Measurements from ENCODE around the gene CBX6. TPM values are rescaled to one million over a fixed set of nuclear protein-coding genes. Genes with fewer than 3 reads are reported as not detected.
"Not testable (repeated sequence)": the region's sequence is repeated elsewhere in the genome, so short reads cannot be mapped to it uniquely, and the experiment has no call there.

CBX6 gene
- 10 to 100 TPM; 61.4 to 61.8 TPM for total RNA-seq

DNA sequence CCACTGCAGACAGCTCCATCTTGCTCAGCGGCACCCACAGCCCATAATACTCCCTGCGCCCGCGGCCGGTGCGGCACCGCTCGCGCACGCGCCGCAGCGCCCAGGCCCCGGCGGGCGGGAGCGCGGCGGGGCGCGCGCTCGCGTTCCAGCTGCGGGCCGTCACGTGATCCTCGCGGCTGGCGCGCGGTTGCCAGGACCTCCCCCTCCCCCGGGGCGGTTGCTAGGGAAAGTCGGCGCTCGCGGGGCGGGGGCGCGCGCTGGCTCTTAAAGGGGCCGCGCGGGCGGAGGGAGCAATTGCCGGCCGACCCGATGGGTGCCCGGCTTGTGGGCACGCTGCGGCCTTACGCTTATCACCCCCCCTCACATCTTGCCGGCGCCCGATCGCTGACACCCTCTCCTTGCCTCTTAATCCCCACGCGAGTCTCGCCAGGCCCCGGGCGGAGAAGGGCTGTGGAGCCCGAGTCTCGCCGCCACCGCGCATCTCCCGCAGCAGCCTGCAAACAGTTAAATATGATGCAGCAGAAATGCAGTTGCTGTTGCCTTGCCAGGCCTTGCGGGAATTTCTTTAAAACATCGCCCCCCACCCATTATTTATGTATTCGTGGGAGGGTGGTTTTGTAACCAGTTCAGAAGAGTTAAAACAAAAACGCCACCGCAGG, at the start of gene CBX6:
CBX6 (minus strand) TSS at position 45 of the 659 bp plus-strand sequence; CDS start at position 19, 26 bp downstream.
- Mint-ChIP-seq H3K36me3 (ENCODE audit: low read depth) (peaks cover 26% of the 10 kb centered on the region), H3K4me1 (ENCODE audit: low read depth) (peaks cover 45% of the 10 kb centered on the region), H3K27me3 (ENCODE audit: low read depth) (peaks cover 22% of the 10 kb centered on the region), H3K27ac (peak within 1 kb of the TSS; percentile 89), H3K4me3 (peak within 1 kb of the TSS; percentile 91), H3K9me3 (ENCODE audit: insufficient read depth) (no peaks in the 10 kb centered on the region)
- DNase-seq (peak; percentile 95), ATAC-seq (peak; percentile 78)
- POLR2A ChIA-PET, result interaction anchor here (0.5 to 1.9 kb wide), 6 partner anchors 82 to 1066 kb away, joined by 3 to 5 read pairs (median 3); no protein-coding TSS in a partner anchor
- CTCF ChIA-PET, result interaction anchor here (1.0 to 5.6 kb wide), 10 partner anchors 67 to 445 kb away, joined by 3 to 163 read pairs (median 17); partner anchors contain the start of genes APOBEC3B and RPL3

DNA sequence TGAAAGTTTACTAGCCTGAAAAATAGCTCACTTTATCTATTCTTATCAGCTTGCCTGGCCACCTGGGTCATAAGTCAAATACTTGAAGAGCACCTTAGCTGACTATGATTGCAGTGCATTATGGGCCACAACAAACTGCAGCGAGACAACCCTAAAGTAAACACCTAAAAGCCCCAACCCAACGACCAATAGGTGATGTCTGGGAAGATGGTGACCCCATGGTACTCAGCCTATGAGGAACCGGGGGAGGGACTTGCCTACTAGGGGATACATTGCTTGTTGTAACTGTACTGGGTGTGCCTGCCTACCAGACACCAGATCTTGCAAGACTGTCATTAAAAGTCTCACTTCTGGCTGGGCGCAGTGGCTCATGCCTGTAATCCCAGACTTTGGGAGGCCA, 49.8 kb upstream of the CBX6 start:
- no peaks in the 10 kb centered on the region for H3K9me3 Mint-ChIP-seq (ENCODE audit: insufficient read depth)
- CTCF ChIA-PET, result interaction anchor here (0.6 kb wide), 2 partner anchors 411 to 858 kb away, joined by 3 to 4 read pairs; no protein-coding TSS in a partner anchor

DNA sequence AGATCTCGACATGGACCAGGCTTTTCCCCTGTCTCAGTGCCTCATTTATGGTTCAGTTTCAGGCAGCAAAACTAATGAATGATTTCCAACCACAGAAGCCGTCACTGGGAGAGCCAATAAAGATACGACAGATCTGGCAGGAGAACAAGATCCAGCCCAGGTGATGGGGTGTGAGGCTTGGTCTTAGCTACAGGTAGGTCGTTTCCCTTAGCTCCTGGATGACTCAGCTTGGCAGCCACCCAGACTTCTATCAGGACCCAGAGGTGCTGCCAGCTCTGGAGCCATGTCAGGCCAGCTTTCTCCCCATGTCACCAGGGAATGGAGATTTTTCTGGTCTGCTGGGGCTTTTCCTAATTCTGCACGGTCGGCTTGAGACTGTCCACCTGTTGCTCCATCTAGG, 49.1 kb upstream of the CBX6 start:
- no peak for DNase-seq
- Mint-ChIP-seq H3K27ac (no peak overlapping the region), H3K27me3 (ENCODE audit: low read depth) (peaks cover 35% of the 10 kb centered on the region), H3K4me1 (ENCODE audit: low read depth) (no peaks in the 10 kb centered on the region), H3K9me3 (ENCODE audit: insufficient read depth) (no peaks in the 10 kb centered on the region), H3K36me3 (ENCODE audit: low read depth) (no peaks in the 10 kb centered on the region), H3K4me3 (no peak overlapping the region)
- CTCF ChIA-PET, result interaction anchor here (0.6 to 1.1 kb wide), 3 partner anchors 22 to 412 kb away, joined by 3 to 5 read pairs (median 3); no protein-coding TSS in a partner anchor
- POLR2A ChIA-PET, result no interaction called here
- no peak for ATAC-seq

More for the DNA sequence above, 49.8 kb upstream of the CBX6 start:
- Mint-ChIP-seq H3K36me3 (ENCODE audit: low read depth) (no peaks in the 10 kb centered on the region), H3K4me3 (no peak overlapping the region), H3K27me3 (ENCODE audit: low read depth) (peaks cover 33% of the 10 kb centered on the region), H3K4me1 (ENCODE audit: low read depth) (no peaks in the 10 kb centered on the region), H3K27ac (no peak overlapping the region)
- no peak for ATAC-seq
- DNase-seq, result no peak
- POLR2A ChIA-PET, result no interaction called here

DNA sequence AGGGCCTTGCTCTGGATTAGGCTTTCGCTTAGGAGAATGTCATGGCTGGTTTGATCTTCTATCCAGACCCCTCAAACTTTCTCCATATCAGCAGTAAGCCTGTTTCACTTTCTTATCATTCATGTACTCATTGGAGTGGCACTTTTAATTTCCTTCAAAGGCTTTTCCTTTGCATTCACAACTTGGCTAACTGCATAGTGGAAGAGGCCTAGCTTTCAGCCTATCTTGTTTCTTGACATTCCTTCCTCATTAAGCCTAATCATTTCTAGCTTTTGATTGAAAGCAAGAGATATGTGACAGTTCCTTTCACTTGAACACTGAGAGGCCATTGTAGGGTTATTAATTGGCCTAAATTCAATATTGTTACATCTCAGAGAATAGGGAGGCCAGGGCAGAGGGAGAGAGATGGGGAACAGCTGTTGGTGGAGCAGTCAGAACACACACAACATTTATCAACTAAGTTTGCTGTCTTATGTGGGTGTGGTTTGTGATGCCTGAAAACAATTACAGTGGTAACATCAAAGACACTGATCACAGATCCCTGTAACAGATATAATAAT, 47.7 kb upstream of the CBX6 start:
- H3K27ac Mint-ChIP-seq, result no peak overlapping the region
- POLR2A ChIA-PET, result no interaction called here

DNA sequence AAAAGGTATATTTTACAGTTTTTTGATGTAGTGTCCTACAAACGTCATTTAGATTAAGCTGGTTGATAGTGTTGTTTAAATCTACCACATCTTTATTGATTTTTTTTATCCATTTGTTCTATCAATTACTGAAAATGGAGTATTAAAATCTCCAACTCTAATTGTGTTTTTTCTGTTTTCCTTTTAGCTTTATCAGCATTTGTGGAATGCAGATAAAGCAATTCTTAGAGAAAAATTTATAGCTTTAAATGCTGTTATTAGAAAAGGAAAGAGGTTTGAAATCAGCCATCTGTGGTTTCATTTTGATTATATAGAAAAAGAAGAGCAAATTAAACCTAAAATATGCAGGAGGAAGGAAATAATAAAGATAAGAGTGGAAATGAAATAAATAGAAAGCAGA, 39.4 kb upstream of the CBX6 start:
- Mint-ChIP-seq H3K36me3 (ENCODE audit: low read depth) (no peaks in the 10 kb centered on the region), H3K27me3 (ENCODE audit: low read depth) (peaks cover 37% of the 10 kb centered on the region), H3K4me1 (ENCODE audit: low read depth) (no peaks in the 10 kb centered on the region), H3K27ac (no peak overlapping the region), H3K9me3 (ENCODE audit: insufficient read depth) (no peaks in the 10 kb centered on the region), H3K4me3 (no peak overlapping the region)
- ATAC-seq (no peak), DNase-seq (no peak)
- POLR2A ChIA-PET, result no interaction called here
- CTCF ChIA-PET, result interaction anchor here (0.9 to 1.4 kb wide), 4 partner anchors 10 to 480 kb away, joined by 3 to 5 read pairs (median 4); no protein-coding TSS in a partner anchor

More for the DNA sequence above, 47.7 kb upstream of the CBX6 start:
- no peaks in the 10 kb centered on the region for H3K9me3 Mint-ChIP-seq (ENCODE audit: insufficient read depth)
- no peaks in the 10 kb centered on the region for H3K36me3 Mint-ChIP-seq (ENCODE audit: low read depth)
- no peaks in the 10 kb centered on the region for H3K4me1 Mint-ChIP-seq (ENCODE audit: low read depth)
- CTCF ChIA-PET, result no interaction called here
- peaks cover 30% of the 10 kb centered on the region for H3K27me3 Mint-ChIP-seq (ENCODE audit: low read depth)
- no peak overlapping the region for H3K4me3 Mint-ChIP-seq
- DNase-seq (no peak), ATAC-seq (no peak)

DNA sequence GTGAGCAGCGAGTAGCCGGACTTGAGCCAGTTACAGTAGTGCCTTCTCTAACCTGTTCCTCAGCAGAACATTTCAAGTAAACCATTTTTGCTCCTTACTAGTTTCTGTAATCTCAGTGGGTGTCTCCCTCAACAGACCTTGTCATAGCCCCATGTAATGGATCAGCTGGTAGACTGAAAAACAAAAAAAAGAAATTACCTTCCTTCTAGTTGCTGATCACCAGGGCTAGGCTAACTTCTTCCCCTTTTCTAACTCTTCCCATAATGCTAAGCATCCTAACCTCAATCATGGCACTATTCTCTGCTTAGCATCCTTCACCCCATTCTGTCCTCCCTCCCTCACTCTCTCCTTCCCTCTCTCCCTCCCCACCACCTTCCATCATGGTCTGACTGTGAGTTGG, 35.8 kb upstream of the CBX6 start:
- POLR2A ChIA-PET, result no interaction called here
- Mint-ChIP-seq H3K36me3 (ENCODE audit: low read depth) (peaks cover 4% of the 10 kb centered on the region), H3K4me1 (ENCODE audit: low read depth) (no peaks in the 10 kb centered on the region), H3K27me3 (ENCODE audit: low read depth) (peaks cover 30% of the 10 kb centered on the region), H3K27ac (no peak overlapping the region), H3K4me3 (no peak overlapping the region), H3K9me3 (ENCODE audit: insufficient read depth) (peaks cover 5% of the 10 kb centered on the region)
- no peak for ATAC-seq
- no peak for DNase-seq
- CTCF ChIA-PET, result no interaction called here

DNA sequence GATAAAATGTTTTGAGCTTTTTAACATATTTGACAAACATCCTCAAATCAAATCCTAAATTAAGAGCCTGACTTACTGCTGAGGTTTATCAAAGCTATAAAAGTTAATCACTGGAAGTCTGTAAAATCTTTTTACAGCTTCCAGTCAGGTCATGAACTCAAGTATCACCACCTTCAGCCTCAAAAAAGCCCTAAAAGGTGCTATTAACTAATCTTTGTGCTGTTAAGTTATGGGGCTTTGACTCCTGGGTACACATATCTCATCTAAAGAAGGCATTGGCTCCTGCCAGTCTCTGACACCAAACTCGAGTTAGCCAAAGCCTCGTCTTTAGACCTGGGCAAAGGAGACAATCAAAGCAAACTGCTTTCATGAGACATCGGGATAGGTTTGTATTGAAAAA, 34.0 kb upstream of the CBX6 start:
- Mint-ChIP-seq H3K4me1 (ENCODE audit: low read depth) (peaks cover 9% of the 10 kb centered on the region), H3K27me3 (ENCODE audit: low read depth) (peaks cover 41% of the 10 kb centered on the region), H3K9me3 (ENCODE audit: insufficient read depth) (peaks cover 5% of the 10 kb centered on the region), H3K27ac (no peak overlapping the region), H3K4me3 (no peak overlapping the region), H3K36me3 (ENCODE audit: low read depth) (peaks cover 4% of the 10 kb centered on the region)
- ATAC-seq (no peak), DNase-seq (no peak)
- CTCF ChIA-PET, result no interaction called here
- POLR2A ChIA-PET, result no interaction called here

DNA sequence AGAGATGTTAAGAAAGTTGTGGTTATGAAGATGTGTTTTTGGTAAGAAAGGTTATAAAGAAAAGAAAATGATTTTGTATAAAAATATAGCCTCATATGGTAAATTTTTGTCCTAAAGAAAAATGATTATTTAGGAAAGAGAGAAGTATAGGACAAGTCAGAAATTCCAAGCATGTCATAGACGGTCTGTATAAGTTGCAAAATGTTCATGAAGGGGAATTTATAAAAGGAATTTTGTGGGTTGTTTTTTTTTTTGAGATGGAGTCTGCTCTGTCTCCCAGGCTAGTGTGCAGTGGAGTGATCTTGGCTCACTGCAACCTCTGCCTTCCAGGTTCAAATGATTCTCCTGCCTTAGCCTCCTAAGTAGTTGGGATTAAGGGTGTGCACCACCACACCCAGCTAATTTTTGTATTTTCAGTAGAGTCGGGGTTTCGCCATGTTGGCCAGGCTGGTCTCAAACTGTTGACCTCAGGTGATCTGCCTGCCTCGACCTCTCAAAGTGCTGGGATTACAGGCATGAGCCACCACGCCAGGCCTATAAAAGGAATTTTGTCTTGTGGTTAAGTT, 32.1 kb upstream of the CBX6 start:
- DNase-seq; CTCF ChIA-PET; POLR2A ChIA-PET; H3K9me3 Mint-ChIP-seq (ENCODE audit: insufficient read depth); H3K4me3 Mint-ChIP-seq; H3K36me3 Mint-ChIP-seq (ENCODE audit: low read depth); ATAC-seq; H3K27ac Mint-ChIP-seq: not testable (repeated sequence)
- H3K4me1 Mint-ChIP-seq (ENCODE audit: low read depth), result peaks cover 15% of the 10 kb centered on the region
- peaks cover 31% of the 10 kb centered on the region for H3K27me3 Mint-ChIP-seq (ENCODE audit: low read depth)

DNA sequence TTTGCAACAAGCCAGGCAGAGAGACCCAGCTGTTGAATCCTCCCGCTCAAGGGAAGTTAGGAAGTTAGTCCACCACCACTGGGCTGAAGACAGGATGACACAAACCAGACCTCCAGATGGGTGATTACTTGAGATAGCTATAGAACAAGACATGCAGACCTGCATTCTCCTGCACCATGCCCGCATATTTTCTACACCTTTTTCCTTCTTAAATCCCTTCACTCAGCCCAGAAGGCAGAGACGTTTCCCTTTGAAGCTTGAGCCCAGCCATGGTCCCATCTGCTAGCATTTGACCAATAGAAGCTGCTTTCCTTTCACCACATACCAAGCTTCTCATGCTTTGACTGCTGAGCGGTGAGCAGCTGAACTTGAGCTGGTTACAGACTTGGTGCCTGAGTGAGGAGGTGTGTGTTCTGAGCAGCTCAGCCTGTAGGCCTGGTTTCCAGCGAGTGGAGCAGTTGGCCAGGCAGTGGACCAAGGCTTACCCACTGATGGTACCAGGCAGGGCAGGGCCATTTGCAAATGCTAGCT, 29.2 kb upstream of the CBX6 start:
- H3K36me3 Mint-ChIP-seq (ENCODE audit: low read depth), result peaks cover 4% of the 10 kb centered on the region
- DNase-seq (no peak), ATAC-seq (peak; percentile 44)
- CTCF ChIA-PET, result interaction anchor here (0.9 to 1.4 kb wide), 4 partner anchors 10 to 102 kb away, joined by 3 to 6 read pairs (median 3); no protein-coding TSS in a partner anchor
- no peak overlapping the region for H3K27ac Mint-ChIP-seq
- peaks cover 15% of the 10 kb centered on the region for H3K4me1 Mint-ChIP-seq (ENCODE audit: low read depth)
- POLR2A ChIA-PET, result interaction anchor here (0.7 kb wide), 1 partner anchor 24 kb away, joined by 3 read pairs; no protein-coding TSS in a partner anchor
- H3K27me3 Mint-ChIP-seq (ENCODE audit: low read depth), result peaks cover 35% of the 10 kb centered on the region
- H3K4me3 Mint-ChIP-seq, result no peak overlapping the region
- peaks cover 5% of the 10 kb centered on the region for H3K9me3 Mint-ChIP-seq (ENCODE audit: insufficient read depth)

DNA sequence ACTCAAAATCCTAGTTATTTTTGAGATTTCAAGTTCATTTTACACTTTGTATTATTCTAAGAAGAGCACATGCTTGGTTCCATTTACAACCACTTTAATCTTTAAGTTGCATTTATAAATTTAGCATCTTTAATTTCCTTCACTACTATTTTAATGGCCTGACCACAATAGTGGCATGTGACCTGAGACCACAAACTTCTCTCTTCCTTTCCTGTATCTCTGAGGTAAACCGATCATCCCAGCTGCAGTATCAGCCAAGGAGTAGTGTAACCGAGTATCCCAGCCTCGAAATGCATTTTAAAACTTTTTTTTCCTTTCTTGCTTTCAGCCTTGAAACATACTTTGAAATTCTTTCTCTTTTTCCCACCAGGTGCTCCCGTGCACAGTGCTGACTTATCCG, 28.7 kb upstream of the CBX6 start:
- H3K9me3 Mint-ChIP-seq (ENCODE audit: insufficient read depth), result peaks cover 5% of the 10 kb centered on the region
- no peak for DNase-seq
- no peak overlapping the region for H3K27ac Mint-ChIP-seq
- peaks cover 35% of the 10 kb centered on the region for H3K27me3 Mint-ChIP-seq (ENCODE audit: low read depth)
- POLR2A ChIA-PET, result interaction anchor here (0.7 kb wide), 1 partner anchor 24 kb away, joined by 3 read pairs; no protein-coding TSS in a partner anchor
- no peak for ATAC-seq
- peaks cover 15% of the 10 kb centered on the region for H3K4me1 Mint-ChIP-seq (ENCODE audit: low read depth)
- CTCF ChIA-PET, result interaction anchor here (0.9 to 1.4 kb wide), 5 partner anchors 10 to 271 kb away, joined by 3 to 6 read pairs (median 3); no protein-coding TSS in a partner anchor
- no peak overlapping the region for H3K4me3 Mint-ChIP-seq
- peaks cover 4% of the 10 kb centered on the region for H3K36me3 Mint-ChIP-seq (ENCODE audit: low read depth)

DNA sequence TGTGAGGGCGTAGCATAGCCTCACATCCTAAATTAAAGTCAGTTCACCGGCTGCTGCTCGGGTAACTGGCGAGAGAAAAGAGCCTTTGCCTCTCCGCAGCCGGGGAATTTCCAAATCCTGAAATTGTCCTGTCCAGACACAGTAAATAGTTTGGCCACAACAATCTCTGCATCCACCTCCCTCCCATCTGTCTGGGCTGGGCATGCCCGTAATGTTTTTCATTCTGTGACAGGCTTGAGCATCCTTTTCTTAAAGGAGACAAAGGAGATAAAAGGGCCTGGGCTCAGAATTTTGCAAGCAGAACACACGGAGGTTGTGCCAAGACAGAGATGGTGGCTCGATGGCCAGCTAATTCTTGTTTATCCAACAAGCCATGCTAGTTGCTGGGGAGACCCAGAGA, 19.2 kb upstream of the CBX6 start:
- no peak overlapping the region for H3K27ac Mint-ChIP-seq
- H3K4me1 Mint-ChIP-seq (ENCODE audit: low read depth), result no peaks in the 10 kb centered on the region
- ATAC-seq, result no peak
- H3K27me3 Mint-ChIP-seq (ENCODE audit: low read depth), result peaks cover 35% of the 10 kb centered on the region
- H3K4me3 Mint-ChIP-seq, result no peak overlapping the region
- no peaks in the 10 kb centered on the region for H3K36me3 Mint-ChIP-seq (ENCODE audit: low read depth)
- H3K9me3 Mint-ChIP-seq (ENCODE audit: insufficient read depth), result no peaks in the 10 kb centered on the region
- no peak for DNase-seq
- ChIA-PET POLR2A (no interaction called here), CTCF (no interaction called here)

DNA sequence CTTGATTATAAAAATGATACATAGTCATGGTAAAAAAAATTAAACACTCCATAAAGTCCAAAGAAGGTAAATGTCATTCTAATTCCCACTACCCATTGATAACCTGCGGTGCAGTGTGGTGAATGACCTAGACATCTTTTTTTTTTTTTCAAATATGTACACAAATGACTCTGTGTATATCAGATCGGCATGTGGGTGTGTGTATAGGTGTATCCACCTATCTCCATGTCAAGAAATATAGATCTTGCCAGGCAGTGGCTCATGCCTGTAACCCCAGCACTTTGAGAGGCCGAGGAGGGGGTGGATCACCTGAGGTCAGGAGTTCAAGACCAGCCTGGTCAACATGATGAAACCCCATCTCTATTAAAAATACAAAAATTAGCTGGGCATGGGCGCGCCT, 18.4 kb upstream of the CBX6 start:
- H3K4me3 Mint-ChIP-seq, result no peak overlapping the region
- H3K36me3 Mint-ChIP-seq (ENCODE audit: low read depth), result no peaks in the 10 kb centered on the region
- POLR2A ChIA-PET, result no interaction called here
- DNase-seq (no peak), ATAC-seq (no peak)
- CTCF ChIA-PET, result interaction anchor here (0.6 kb wide), 1 partner anchor 75 kb away, joined by 4 read pairs; no protein-coding TSS in a partner anchor
- H3K27ac Mint-ChIP-seq, result no peak overlapping the region
- no peaks in the 10 kb centered on the region for H3K4me1 Mint-ChIP-seq (ENCODE audit: low read depth)
- H3K27me3 Mint-ChIP-seq (ENCODE audit: low read depth), result peaks cover 35% of the 10 kb centered on the region
- H3K9me3 Mint-ChIP-seq (ENCODE audit: insufficient read depth), result no peaks in the 10 kb centered on the region
